Stimulated activated CD4-positive, alpha-beta T cell treated with anti-CD3 and anti-CD28 coated beads, Interleukin-15, amount 100 ng/mL, for 48 hours (primary cell): Measurements from ENCODE around the gene NRCAM.
"Not testable (repeated sequence)": the region's sequence is repeated elsewhere in the genome, so short reads cannot be mapped to it uniquely, and the experiment has no call there.

Experiments used
- DNase-seq, 2 donors: peaks; one replicate each; pipeline ENCODE4 v3.0.0-alpha.2; 2020; ENCODE audit warnings: low read depth in 2 of 2

The NRCAM gene

DNA sequence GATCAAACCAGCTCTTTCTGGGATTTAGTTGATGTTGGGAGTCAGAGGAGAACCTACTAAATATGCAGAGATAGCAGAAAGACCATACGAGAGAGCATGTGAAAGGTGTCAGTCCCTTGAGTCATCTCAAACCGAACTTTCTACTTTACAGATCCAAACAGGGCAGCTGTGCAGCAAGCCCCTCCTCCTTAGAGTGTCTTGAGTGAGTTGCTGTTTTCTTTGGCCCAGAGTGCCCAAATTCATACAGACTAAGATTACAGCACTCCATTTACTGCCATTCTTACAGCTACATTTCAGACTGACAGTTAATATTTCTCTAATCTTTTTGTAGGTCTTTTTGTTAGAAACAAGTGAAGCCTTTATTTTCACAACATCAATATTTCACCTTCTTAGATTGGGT lies 53.4 kb downstream of the NRCAM start:
- DNase-seq: no peak

DNA sequence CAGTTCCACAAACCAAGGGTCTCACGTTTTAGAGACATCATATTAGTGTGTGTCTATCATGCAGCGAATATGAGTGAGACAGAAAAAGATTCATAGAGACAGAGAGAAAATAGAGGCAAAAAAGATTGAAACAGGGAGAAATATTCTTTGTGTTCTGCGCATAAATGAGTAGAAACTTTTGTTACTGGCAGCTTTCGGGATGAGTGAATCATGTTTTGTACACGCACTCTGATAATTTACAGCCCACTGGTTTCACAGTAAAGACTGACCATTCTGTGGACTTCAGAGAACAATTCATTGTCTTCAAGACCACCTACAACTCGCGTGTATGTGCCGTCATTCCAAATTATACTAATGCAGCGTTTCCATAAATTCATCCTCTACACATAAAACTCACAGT lies 60.2 kb downstream of the NRCAM start:
- DNase-seq: no peak

DNA sequence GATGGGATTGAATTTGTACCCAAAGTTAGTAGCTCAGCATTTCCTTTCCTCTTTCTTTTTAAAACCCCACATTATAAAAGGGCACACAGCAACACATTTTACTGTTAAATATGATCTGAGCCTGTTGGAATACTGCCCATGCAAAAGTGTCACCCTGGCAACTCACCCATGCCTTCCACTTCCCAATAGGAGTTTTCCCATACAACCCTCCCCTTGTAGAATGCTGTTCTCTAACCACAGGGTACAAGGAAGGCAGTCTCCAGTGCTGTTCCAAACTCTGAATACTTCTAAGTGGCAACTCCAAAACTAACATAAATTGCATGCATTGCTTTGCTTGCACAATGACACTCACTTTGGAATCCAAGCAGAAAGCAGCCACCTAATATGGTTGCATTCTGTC lies 60.8 kb downstream of the NRCAM start:
- no peak for DNase-seq

DNA sequence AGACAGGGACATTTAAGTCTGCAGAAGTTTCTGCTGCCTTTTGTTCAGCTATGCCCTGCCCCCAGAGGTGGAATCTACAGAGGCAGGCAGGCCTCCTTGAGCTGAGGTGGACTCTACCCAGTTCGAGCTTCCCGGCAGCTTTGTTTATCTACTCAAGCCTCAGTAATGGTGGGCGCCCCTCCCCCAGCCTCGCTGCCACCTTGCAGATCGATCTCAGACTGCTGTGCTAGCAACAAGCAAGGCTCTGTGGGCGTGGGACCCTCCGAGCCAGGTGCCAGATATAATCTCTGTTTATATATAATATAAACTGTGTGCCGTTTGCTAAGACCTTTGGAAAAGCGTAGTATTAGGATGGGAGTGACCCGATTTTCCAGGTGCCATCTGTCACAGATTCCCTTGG lies 63.1 kb downstream of the NRCAM start:
- not testable (repeated sequence) for DNase-seq

DNA sequence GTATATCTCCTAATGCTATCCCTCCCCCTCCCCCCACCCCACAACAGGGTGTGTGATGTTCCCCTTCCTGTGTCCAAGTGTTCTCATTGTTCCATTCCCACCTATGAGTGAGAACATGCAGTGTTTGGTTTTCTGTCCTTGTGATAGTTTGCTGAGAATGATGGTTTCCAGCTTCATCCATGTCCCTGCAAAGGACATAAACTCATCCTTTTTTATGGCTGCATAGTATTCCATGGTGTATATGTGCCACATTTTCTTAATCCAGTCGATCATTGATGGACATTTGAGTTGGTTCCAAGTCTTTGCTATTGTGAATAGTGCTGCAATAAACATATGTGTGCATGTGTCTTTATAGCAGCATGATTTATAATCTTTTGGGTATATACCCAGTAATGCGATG lies 68.5 kb downstream of the NRCAM start:
- DNase-seq: not testable (repeated sequence)

DNA sequence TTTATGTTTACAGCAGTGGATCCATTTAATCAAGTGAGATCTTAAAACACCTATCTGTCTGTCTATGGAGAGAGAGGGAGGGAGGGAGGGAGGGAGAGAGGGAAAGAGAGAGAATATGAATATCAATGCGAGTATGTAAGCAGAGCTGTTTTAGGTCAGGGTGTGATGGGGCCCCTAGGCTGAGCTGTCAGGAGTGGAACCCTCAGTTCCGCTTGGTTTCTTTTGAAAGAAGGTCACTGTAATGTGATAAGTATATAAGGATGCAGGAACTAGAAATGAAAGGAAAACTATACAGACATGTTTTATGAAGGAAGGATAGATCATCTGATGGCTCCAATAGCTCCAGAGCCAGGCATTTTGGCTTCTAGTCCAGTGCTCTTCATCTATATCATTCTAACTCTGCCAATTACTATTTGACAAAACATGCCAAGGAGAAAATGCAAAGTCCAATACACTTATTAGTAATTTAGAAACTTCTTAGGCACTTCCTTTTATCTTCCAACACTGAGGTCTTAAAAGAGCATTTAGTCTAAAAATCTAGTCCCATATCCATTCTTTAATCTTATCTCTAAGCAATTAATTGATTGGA lies 70.3 kb downstream of the NRCAM start:
- DNase-seq: no peak

DNA sequence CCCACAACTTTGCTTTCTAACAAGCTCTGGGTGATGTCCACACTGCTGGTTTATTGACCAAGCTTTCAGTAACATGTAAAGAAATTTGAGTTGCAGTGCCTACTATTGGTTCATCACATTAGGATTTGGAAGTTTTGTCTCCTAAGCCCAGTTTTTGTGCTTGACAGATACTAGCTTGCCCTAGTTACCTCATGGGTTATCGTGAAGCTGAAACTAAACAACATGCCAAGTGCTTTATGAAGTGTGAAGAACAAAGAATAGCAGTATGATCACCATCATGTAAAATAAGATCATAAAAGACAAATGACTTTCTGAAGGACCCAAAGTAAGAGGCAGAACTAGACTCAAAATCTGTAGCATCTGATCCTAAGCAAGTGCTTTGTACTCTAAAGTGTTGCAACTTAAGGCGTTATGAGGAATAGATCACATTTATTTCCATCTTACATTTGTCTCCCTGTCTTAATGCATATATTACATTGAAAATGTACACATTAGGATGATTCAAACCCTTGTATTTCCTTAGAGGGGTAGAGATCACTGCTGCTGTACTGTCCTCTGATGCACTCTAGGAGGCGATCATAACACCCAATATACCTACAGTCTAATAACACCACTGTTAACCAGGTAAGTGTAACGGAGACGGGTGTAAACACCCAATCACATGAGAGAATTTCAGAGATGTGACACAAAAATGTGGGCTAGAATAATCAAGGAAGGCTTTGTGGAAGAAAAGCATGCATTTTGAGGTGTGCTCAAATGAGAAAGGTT lies 71.3 kb downstream of the NRCAM start:
- no peak for DNase-seq

DNA sequence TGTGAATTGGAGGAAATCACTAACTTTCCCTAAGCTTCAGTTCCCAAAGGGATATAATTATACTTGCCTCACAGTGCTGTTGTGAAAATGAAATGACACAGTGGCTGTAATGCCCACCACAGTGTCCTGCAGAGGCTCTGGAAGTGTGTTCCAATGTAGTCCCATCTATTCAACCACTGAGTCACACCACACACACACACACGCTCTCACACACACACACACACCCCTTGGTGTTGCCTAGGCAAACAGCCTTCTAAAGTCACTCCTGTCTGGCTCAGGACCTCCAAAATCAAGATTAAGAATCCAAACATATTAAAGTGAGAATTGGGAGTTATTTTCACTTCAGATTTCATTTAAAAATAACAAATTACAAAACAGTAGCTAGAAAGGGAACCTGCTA lies 73.3 kb downstream of the NRCAM start:
- no peak for DNase-seq

DNA sequence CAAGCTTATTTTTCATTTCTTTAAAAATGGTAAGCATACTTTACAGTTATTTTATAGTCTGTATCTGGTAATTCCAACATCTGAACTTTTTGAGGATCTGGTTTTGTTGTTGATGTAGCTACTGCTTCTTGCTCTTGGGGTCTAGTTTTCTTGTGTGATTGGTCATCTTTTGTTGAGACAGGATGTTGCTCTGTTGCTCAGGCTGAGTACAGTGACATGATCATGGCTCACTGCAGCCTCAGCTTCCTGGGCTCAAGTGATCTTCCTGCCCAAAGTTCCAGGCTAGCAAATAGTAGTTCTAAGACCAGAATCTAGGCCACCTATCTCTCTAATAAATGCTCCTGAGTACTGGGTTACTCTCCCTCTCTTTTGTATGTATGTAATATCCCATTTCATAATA lies 75.7 kb downstream of the NRCAM start:
- DNase-seq: no peak

DNA sequence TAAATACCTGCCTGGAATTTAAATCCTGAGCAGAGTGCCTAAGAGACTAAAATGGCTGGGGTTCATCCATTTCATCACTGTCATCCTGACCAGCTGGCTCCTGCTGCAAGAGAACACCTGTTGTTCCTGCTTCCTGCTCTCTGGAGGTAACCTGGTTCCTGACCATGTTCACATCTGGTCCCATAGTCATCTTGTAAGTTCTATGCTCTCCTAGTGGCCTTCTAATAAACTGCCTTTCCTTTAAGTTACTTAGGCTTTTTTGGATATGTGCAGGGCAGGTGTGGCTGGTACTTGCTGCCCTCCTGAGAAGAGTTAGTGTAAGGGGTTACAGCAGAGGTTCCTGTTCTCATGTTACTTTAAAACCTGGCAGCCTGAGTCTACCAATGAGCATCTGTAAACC lies 80.0 kb downstream of the NRCAM start:
- no peak for DNase-seq

DNA sequence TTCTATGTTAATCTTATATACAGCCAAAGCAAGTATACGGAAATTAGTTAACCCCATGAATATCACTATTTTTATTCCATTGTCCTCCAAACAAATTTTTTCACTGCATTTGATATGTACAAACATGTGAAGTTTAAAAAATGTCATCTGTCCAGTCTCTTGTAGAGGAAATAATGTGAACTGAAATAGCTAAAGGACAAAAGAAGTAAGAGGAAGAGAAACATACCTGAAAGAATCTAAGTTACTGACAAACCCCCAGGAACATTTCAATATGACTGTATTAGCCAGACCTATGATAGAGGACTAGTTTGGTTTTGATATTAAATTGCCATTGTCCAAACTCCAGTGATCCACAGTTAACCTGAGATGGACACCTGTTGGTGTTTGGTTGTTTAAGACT lies 80.6 kb downstream of the NRCAM start:
- no peak for DNase-seq

DNA sequence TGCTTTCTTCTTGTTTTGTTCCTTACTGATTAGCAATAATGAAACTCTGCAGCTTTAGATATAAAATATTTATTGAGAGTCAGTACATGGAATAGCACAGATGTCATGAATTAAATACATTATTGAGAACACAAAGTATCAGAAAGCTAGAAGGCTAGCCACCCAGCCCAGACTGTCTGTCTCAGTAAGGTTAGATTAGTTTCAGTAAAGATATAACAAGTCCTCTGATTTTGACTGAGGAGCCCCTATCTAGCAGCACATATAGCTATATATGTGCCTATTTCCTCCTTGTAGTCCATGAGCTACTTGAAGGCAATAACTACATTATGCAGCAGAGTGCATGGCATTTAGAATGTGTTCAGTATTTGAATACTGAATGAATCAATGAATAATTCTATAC lies 81.3 kb downstream of the NRCAM start:
- no peak for DNase-seq

DNA sequence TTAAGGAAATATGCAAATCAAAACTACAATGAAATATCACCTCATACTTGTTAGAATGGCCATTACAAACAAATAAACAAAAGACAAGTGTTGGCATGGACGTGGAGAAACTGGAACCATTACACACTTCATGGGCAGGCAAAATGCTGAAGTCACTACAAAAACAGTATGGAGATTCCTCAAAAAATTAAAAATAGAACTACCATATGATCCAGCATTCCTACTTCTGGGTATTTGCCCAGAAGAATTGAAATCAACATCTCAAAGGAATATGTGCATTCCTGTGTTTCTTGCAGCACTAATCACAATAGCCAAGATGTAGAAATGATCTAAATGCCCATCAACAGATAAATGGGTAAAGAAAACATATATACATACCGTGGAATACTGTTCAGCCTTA lies 83.6 kb downstream of the NRCAM start:
- no peak for DNase-seq

DNA sequence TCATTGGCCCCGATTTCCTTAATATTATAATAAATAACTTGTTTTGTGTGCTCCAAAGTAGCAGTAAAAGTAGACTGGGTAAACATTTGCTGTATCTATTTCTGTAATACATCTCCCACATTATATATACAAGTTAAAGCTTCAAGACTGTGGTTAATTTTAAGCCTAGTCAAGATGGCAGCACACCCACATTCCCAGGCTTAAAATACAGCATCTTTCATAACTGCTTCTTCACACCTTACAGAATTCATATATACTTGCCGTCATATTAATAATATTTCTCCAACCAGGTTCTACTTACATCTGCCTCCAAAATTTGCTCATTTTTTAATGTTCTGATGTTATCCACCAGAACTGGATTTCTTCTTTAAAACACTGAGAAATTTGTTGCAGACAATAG lies 85.6 kb downstream of the NRCAM start:
- no peak for DNase-seq

DNA sequence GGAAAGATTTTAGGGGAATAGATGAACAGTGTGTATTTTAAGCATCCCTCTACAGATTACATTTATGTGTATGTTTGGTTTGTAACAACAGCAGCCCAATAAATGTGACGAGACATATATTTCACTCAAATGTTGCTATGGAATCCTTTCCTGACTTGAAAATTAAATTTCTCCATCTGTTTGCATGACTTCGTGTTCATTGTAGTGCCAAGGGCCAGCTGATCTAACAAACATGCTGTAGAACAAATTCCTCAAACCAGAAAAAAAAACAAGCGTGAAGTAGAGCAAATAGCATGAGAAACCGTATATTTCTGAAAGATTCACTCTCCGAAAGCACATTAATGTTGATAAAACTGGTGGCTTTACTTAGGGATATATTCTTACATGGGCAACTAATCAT lies 87.8 kb downstream of the NRCAM start:
- DNase-seq: no peak

DNA sequence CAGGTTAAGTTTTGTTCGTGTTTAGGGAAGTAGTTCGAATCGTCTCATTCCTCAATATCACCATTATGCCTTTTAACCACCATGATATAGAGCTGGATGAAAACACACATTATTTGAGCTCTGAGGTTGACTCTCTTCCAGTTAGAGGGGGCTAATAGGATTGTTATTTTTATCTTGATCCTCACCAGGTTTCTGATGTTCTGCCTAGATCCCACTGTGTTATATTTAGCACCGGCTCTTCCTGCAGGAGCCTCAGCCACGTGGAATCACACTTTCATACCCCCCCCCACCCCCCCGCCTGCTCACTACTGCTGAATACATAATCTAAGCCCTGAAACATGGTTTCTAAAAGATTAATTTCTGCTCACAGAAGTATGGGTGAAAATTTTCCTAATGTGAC lies 88.3 kb downstream of the NRCAM start:
- no peak for DNase-seq

DNA sequence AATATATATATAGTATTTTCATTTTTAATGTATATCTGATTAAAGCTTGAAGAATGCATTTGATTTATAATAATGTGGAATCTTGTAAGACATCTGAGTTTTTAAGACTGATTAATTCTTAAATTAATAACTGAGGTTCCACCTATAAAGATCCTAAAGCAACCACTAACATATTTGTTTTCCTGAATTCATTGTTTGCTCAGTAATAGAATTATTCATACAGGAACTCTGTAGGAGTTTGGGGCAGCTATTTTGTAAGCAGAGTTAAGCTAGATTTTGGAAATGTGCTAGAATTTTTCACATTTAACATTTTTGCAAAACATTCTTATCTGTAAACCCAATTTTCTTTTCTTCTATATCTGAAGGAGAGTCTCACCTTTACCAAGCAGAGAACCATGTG lies 88.9 kb downstream of the NRCAM start:
- DNase-seq: no peak

DNA sequence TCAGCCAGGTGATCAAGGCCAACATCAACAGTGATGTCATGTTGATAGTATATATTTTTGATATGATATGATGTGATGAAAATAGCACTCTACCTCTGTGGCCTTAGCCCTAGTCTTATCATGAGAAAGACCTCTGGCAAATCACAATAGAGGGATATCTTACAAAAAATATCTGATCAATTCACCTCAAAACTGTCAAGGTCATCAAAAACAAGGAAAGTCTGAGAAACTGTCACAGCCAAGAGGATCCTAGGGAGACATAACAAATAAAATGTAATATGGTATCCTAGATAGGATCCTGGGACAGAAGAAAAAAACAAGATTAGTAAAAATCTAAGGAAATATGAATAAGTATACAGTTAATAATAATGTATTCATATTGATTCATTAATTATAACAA lies 92.6 kb downstream of the NRCAM start:
- DNase-seq: no peak

DNA sequence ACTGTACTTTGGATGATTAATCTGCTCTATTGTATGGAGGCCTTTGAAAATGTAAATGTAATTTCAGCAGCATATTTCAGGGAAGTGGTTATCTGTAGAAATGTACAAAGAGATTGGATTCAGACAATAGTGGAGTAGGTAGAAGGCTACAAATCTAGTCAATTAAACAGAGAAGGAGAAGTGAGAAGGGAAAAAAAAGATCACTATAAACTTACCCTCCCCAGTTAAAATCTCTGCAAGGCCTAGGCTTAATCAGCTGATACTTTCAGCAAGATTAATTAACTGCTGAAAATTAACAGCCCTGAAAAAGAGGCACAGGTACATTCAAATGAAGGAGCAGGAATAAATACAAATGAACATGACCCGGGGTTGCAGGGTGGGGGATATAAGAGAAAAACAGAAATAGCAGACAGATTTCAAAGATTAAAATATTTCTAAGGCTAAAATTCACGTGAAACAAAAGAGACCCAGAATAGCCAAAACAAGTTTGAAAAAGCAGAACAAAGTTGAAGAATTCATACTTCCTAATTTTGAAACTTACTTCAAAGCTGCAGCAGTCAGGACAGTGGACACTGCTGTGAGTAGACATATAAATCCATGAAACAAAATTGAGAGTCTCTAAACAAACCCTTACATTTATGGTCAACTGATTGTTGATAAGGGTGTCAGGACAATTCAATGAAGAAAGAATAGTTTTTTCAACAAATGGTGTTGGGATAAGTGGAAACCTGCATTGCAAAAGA lies 96.0 kb downstream of the NRCAM start:
- DNase-seq: no peak

DNA sequence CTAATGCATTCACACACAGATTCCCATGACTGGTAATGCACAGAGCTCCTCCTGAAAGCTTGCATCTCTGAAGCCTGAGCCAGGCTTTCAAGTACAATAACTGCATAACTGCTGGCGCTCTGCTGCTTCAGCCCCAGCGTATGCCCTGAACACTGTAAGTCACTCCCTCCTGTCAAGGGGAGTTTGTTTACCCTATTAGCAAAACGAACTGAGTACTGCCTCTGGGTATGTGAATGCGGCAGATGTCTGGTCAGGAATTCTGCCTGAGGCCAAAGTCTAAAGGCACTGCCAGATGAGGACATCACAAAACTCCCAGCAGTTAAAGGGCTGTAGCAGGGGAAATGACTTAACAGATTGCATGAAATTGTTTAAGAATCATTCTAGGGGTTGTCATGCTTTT lies 97.7 kb downstream of the NRCAM start:
- DNase-seq: no peak

DNA sequence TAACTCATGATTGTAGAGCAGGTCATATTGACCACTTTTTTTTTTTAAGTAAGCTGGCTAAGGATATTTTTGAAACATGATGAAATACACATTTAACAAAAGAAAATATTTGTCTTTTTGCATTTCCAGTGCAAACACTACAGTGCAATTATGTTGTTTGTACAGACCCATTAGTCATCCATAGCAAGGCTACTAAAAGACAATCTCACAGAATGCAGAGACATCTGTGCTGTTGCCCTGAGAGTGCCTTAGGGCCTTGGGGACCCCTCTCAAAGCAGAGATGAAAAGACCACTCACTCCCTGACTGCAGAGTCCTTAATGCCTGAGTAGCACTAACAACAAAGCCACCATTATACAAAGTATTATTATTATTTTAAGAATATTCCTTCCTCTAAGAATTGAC lies 104.5 kb downstream of the NRCAM start:
- no peak for DNase-seq

DNA sequence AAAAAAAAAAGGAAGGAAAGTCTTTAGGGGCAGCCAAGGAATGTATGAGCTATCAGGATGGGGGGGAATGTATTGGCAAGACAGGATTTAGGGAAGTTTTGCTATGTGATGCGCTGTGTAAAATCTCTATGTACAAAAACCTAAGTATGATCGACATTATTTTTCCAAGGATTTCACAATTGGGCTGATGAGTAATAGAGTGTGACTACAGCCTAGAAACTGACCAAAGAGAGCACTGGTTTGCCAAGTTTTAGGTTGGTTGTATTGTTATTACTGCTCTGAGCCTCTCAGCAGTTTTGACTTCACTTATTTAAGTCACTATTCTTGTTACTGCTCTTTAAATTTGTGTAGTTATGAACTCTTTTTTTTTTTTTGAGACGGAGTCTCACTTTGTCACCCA lies 107.3 kb downstream of the NRCAM start:
- DNase-seq: no peak

DNA sequence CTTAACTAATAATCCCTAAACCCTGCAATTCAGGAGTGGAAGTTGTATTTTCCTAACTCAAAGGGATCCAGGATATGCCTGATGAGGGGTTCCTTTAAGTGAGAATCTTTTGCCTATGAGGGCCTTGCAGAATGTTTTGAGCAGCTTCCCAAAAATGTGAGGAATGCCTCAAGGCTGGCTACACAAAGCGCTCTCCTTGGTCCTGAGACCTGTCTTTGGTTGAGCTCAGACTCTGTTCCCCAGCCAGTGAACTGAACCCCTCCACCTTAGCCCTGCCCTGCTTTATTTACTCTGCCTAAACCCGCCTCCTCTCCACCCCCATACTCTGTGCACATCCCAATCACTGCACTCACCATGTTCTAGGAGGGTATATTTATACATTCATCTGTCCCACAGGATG lies 108.6 kb downstream of the NRCAM start:
- no peak for DNase-seq
